GM23338 (cell line): ENCODE measurements around the gene HOMER1. TPM values are rescaled to one million over a fixed set of nuclear protein-coding genes. Genes with fewer than 3 reads are reported as not detected.

Experiments
- ATAC-seq: fragments of 200-7000 bp; cut with Tn5 transposase; 3 replicates; pipeline ENCODE4 v1.9.1; 2020
- DNase-seq: peaks from one replicate; pipeline ENCODE4 v3.0.0-alpha.2; 2015; ENCODE audit warnings: low spot score
- H2AFZ ChIP-seq: fragments of 200-600 bp; sonication (generic); 2 replicates; pipeline ENCODE4 v1.8.0; 2016; ENCODE audit warnings: antibody characterized with exemption, mild to moderate bottlenecking, moderate library complexity
- H3F3A ChIP-seq: fragments of 200-600 bp; sonication (generic); replicated peaks from 2 replicates; pipeline ENCODE4 v1.8.0; 2017; ENCODE audit warnings: antibody characterized with exemption, mixed run types, low read depth
- H3K27ac ChIP-seq: fragments of 200-600 bp; sonication (generic); 2 replicates; pipeline ENCODE4 v1.6.1; 2016; ENCODE audit warnings: low read depth
- H3K27me3 ChIP-seq: fragments of 200-600 bp; sonication (generic); 2 replicates; pipeline ENCODE4 v1.8.0; 2016; ENCODE audit warnings: mild to moderate bottlenecking, mixed run types, moderate library complexity; ENCODE audit not compliant: insufficient read depth
- H3K36me3 ChIP-seq: fragments of 200-600 bp; sonication (generic); 2 replicates; pipeline ENCODE4 v1.8.0; 2016; ENCODE audit warnings: mild to moderate bottlenecking; ENCODE audit not compliant: insufficient read depth
- H3K4me1 ChIP-seq: fragments of 200-600 bp; sonication (generic); 2 replicates; pipeline ENCODE4 v1.8.0; 2016; ENCODE audit warnings: mild to moderate bottlenecking, moderate library complexity; ENCODE audit not compliant: insufficient read depth
- H3K4me2 ChIP-seq: fragments of 200-600 bp; sonication (generic); 2 replicates; pipeline ENCODE4 v1.7.1; 2017; ENCODE audit warnings: mixed run types
- H3K4me3 ChIP-seq: fragments of 200-600 bp; sonication (generic); 2 replicates; pipeline ENCODE4 v1.6.1; 2016; ENCODE audit warnings: mixed run types
- H3K79me2 ChIP-seq: fragments of 200-600 bp; sonication (generic); replicated peaks from 2 replicates; pipeline ENCODE4 v1.8.0; 2017; ENCODE audit warnings: mild to moderate bottlenecking; ENCODE audit not compliant: insufficient read depth
- H3K9me2 ChIP-seq: fragments of 200-600 bp; sonication (generic); 2 replicates; pipeline ENCODE4 v1.8.0; 2017; ENCODE audit not compliant: insufficient read depth
- H4K20me1 ChIP-seq: fragments of 200-600 bp; sonication (generic); replicated peaks from 2 replicates; pipeline ENCODE4 v1.8.0; 2017; ENCODE audit warnings: mild to moderate bottlenecking; ENCODE audit not compliant: insufficient read depth
- H3K27ac Mint-ChIP-seq: 2 replicates; pipeline ENCODE4 v1.8.0; 2020; ENCODE audit warnings: inconsistent platforms, mild to moderate bottlenecking, moderate library complexity, mixed read lengths
- H3K27me3 Mint-ChIP-seq: 3 replicates; pipeline ENCODE4 v1.8.0; 2022; ENCODE audit warnings: low read depth, mild to moderate bottlenecking, moderate library complexity, mixed read lengths, inconsistent platforms; ENCODE audit not compliant: insufficient read depth, poor library complexity
- H3K36me3 Mint-ChIP-seq: 3 replicates; pipeline ENCODE4 v1.8.0; 2021; ENCODE audit warnings: low read depth, mild to moderate bottlenecking, inconsistent platforms, moderate library complexity, mixed read lengths
- H3K4me1 Mint-ChIP-seq: 3 replicates; pipeline ENCODE4 v1.8.0; 2020; ENCODE audit warnings: mild to moderate bottlenecking, inconsistent platforms, mixed read lengths
- H3K4me3 Mint-ChIP-seq: 3 replicates; pipeline ENCODE4 v1.8.0; 2021; ENCODE audit warnings: moderate library complexity, mild to moderate bottlenecking, inconsistent platforms, mixed read lengths
- H3K9me3 Mint-ChIP-seq: 3 replicates; pipeline ENCODE4 v1.8.0; 2020; ENCODE audit warnings: moderate library complexity, mild to moderate bottlenecking, inconsistent platforms, mixed read lengths
- CREB1 ChIP-seq: fragments of 250-450 bp; sonication (Bioruptor Pico); IDR thresholded peaks from 2 replicates; pipeline ENCODE4 v1.5.0; 2020; ENCODE audit warnings: low read depth, mild to moderate bottlenecking, moderate library complexity
- CTCF ChIP-seq, 2 experiments: fragments of 200-600 bp in 1 of 2; sonication (generic) in 1 of 2; conservative IDR thresholded peaks; 2 replicates each; pipeline versions ENCODE4 v1.5.1 to v1.6.1; 2016 to 2017; ENCODE audit warnings: antibody characterized with exemption in 2 of 2, low read depth in 2 of 2, mild to moderate bottlenecking in 2 of 2, moderate library complexity in 1 of 2
- ETS1 ChIP-seq: IDR thresholded peaks from 2 replicates; pipeline ENCODE4 v1.6.1; 2016; ENCODE audit warnings: antibody characterized with exemption
- EZH2 ChIP-seq: fragments of 200-600 bp; sonication (generic); IDR thresholded peaks from one replicate; pipeline ENCODE4 v1.8.0; 2017; ENCODE audit warnings: antibody characterized with exemption, mild to moderate bottlenecking, low read depth; ENCODE audit not compliant: unreplicated experiment
- EZH2phosphoT487 ChIP-seq: fragments of 200-600 bp; sonication (generic); IDR thresholded peaks from one replicate; pipeline ENCODE4 v1.8.1; 2018; ENCODE audit warnings: antibody characterized with exemption; ENCODE audit not compliant: unreplicated experiment
- JUNB ChIP-seq: IDR thresholded peaks from one replicate; pipeline ENCODE4 v1.6.1; 2016; ENCODE audit warnings: antibody characterized with exemption; ENCODE audit not compliant: unreplicated experiment
- POLR2AphosphoS5 ChIP-seq: IDR thresholded peaks from 2 replicates; pipeline ENCODE4 v1.6.1; 2016; ENCODE audit warnings: antibody characterized with exemption, low read depth
- ZNF114 ChIP-seq: fragments of 250-450 bp; sonication (Bioruptor Pico); IDR thresholded peaks from 2 replicates; pipeline ENCODE4 v1.5.0; 2020; ENCODE audit warnings: mild to moderate bottlenecking, moderate library complexity
- ZNF331 ChIP-seq: fragments of 250-450 bp; sonication (Bioruptor Pico); IDR thresholded peaks from 2 replicates; pipeline ENCODE4 v1.5.0; 2020; ENCODE audit warnings: low read depth, mild to moderate bottlenecking, moderate library complexity
- ZNF462 ChIP-seq: fragments of 250-450 bp; sonication (Bioruptor Pico); IDR thresholded peaks from 2 replicates; pipeline ENCODE4 v1.5.0; 2020; ENCODE audit warnings: mild to moderate bottlenecking, moderate library complexity
- polyA plus RNA-seq: library from polyadenylated mRNA; unstranded; fragments of >200 nt; fragmentation: Nextera tagmentation; extraction: Ambion mirVana; gene quantifications from 2 replicates; pipeline ENCODE4 v1.2.1, GENCODE V29; 2016
- total RNA-seq: library from RNA; depleted of rRNA; stranded (reverse); fragments of >200 nt; shearing (Covaris generic); gene quantifications from 2 replicates; pipeline ENCODE4 v1.2.3, GENCODE V29; 2014

Gene HOMER1
- total and polyA plus RNA-seq, 2 experiments from 2014 or later: 45.1 to 80.3 TPM

GRCh38 chr5:79459626-79460025 is 54.3 kb downstream of the HOMER1 start (continued):
- TF ChIP-seq ZNF462 (no peak), JUNB (no peak), EZH2phosphoT487 (no peak)

- DNase-seq: no peak
- Mint-ChIP-seq H3K27me3 (no peaks in the 10 kb centered on the region), H3K4me3 (no peak overlapping the region), H3K27ac (peak overlapping the region; percentile 51; the same call in 1 of the 2 replicates), H3K36me3 (peaks cover 9% of the 10 kb centered on the region; the same call in 2 of the 3 replicates), H3K4me1 (peaks cover 2% of the 10 kb centered on the region; the same call in 2 of the 3 replicates), H3K9me3 (no peaks in the 10 kb centered on the region)
- no peak for ATAC-seq
- H3K27me3 ChIP-seq: no peaks in the 10 kb centered on the region
- no peaks in the 10 kb centered on the region for H3K36me3 ChIP-seq
- H3K9me2 ChIP-seq: no peaks in the 10 kb centered on the region
- H4K20me1 ChIP-seq: 0 out of 2 replicates have a peak, but pooled peaks cover 5% of the 10 kb centered on the region
- no peaks in the 10 kb centered on the region for H3F3A ChIP-seq
- no peaks in the 10 kb centered on the region for H3K4me1 ChIP-seq
- no peak overlapping the region for H3K4me2 ChIP-seq
- no peak overlapping the region for H3K27ac ChIP-seq
- no peak overlapping the region for H3K4me3 ChIP-seq
- H2AFZ ChIP-seq: no peak overlapping the region
- peaks cover 47% of the 10 kb centered on the region for H3K79me2 ChIP-seq
- TF ChIP-seq POLR2AphosphoS5 (no peak), CTCF (conservative IDR thresholded peaks at IDR 0.05; ENCODE audit: low read depth in 2 of 2) (no peak), ZNF114 (CRISPR knock-in tag) (no peak), ETS1 (no peak), ZNF331 (no peak), CREB1 (no peak), EZH2 (no peak)
These were observed 56.9 kb downstream of the HOMER1 start for GRCh38 chr5:79456890-79457583.
